Stimulated activated naive CD4-positive, alpha-beta T cell treated with Interleukin-2 at 50 U/mL for 16 hours (primary cell): ENCODE results near the gene UGT2B28.
"Not testable (repeated sequence)": the region's sequence is repeated elsewhere in the genome, so short reads cannot be mapped to it uniquely, and the experiment has no call there.

ENCODE experiments used
- DNase-seq: peaks from one replicate; lab custom pipeline; 2025; lab: John Stamatoyannopoulos, UW

The UGT2B28 gene

GRCh38 chr4:69280081-69280480, at the start of gene UGT2B28:
Gene UGT2B28, plus strand, starts transcription at chr4:69280475. Its CDS starts 26 bp downstream, at chr4:69280501.
- DNase-seq = not testable (repeated sequence)

- no peak for DNase-seq
Measured at GRCh38 chr4:69239092-69239491, 41.2 kb upstream of the UGT2B28 start.

GRCh38 chr4:69239557-69240168, 40.6 kb upstream of the UGT2B28 start:
- DNase-seq = no peak

GRCh38 chr4:69240787-69241186, 39.5 kb upstream of the UGT2B28 start:
- DNase-seq = not testable (repeated sequence)

DNA sequence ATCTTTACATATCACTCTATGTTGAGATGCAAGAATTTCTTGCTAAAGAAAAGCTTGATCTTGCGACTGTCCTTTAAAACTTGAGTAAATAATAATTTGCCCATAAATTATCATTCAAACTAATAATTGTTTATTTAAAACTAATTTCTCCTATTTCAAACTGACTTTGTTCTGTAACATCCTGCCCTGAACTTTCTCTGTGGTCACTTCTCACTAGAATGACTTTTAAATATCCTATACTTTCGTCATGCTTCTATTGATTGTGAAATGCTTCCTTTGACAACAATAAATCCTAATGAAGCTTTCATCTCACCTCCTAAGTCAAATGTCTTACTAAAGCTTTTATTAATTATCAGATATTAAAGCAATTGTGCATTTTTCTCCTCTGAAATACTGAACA, 38.5 kb upstream of the UGT2B28 start:
- DNase-seq = not testable (repeated sequence)

DNA sequence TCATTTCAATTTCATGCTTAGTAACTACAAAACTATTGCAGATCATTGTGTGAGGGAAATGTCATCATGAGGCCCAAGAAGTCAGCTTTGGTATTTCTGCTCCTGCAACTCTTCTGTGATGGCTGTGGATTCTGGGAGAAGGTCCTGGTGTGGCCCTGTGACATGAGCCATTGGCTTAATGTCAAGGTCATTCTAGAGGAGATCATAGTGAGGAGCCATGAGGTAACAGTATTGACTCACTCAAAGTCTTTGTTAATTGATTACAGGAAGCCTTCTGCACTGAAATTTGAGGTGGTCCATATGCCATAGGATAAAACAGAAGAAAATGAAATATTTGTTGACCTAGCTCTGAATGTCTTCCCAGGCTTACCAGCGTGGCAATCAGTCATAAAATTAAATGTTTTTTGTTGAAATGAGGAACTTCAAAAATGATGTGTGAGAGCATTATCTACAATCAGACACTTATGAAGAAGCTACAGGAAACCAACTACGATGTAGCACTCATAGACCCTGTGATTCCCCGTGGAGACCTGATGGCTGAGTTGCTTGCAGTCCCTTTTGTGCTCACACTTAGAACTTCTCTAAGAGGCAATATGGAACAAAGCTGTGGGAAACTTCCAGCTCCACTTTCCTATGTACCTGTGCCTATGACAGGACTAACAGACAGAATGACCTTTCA, 37.6 kb upstream of the UGT2B28 start:
- DNase-seq = not testable (repeated sequence)

DNA sequence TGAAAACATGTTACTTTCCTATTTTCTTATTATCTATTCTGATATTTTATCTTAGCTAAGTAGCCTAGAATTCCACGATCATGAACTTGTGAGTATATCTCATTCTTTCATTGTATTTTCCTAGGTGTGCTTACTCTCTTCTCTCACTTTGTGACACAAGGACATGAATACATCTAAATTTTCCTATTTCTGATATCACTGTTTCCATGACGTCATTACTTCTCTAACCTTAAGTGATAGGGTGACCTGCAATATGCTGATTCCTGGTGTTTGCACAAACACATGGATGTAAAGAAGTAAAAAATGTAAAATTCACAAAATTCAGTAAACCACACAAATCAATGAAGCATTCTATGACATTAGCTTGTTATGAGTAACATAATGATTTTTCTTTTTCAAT, 29.4 kb upstream of the UGT2B28 start:
- not testable (repeated sequence) for DNase-seq

- DNase-seq = not testable (repeated sequence)
Measured at GRCh38 chr4:69253147-69253772, 27.0 kb upstream of the UGT2B28 start.

DNA sequence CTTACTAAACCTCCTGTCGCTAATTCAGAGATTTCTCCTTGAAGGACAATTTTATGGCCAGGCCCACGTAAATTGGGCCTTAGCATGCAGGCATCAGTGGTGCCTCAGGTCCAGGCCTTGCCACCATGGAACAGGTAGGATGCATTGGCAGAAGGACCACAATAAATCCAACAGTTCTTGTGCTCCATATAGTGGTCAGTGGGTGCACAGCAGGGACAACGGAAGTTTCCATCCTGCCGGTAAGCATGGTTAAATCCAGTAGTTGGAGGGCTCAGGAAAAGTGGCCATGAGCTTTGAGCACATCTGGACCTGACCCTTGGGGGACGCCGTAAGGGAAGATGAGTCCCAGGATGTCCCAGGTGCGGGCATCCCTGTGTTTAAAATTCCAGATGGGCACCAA, 11.7 kb upstream of the UGT2B28 start:
- DNase-seq = not testable (repeated sequence)

DNA sequence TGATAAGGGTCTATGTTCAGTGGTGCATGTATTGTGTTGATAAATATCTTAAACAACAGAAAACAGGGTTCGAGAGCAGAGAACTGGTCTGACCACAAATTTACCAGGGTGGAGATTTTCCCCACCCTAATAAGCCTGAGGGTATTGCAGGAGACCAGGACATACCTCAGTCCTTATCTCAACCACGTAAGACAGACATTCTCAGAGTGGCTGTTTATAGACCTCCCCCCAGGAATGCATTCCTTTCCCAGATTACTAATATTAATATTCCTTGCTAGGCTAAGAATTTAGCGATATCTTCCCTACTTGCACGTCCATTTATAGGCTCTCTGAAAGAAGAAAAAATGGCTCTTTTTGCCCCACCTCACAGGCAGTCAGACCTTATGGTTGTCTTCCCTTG, 16.1 kb downstream of the UGT2B28 start:
- not testable (repeated sequence) for DNase-seq

DNA sequence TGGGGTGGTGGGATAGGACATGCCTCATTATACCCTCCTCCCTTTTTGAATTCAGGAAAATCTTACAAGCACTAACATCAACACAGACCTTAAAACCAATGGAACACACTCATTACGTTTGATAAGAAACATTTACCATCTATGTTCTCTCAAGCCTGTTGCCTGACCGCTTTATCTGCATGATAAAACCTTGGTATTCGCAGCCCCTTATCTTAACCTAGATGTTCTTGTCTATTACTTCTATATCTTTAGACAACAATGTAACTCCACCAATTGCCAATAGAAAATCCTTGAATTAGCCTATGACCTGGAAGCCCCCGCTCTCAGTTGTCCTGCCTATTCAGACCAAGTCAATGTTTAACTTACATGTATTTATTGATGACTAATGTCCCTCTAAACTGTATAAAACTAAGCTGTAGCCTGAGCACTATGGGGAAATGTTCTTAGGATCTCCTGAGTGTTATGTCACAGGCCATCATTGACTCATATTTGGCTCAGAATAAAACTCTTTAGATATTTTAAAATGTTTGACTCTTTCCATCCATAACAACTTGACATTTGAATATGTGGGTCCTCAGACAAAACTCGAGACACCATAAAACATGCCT, 28.3 kb downstream of the UGT2B28 start:
- not testable (repeated sequence) for DNase-seq

- DNase-seq = not testable (repeated sequence)
Measured at GRCh38 chr4:69309549-69310076, 29.3 kb downstream of the UGT2B28 start.

GRCh38 chr4:69310262-69310661, 30.0 kb downstream of the UGT2B28 start:
- not testable (repeated sequence) for DNase-seq

GRCh38 chr4:69317669-69318298, 37.5 kb downstream of the UGT2B28 start:
- DNase-seq = not testable (repeated sequence)

DNA sequence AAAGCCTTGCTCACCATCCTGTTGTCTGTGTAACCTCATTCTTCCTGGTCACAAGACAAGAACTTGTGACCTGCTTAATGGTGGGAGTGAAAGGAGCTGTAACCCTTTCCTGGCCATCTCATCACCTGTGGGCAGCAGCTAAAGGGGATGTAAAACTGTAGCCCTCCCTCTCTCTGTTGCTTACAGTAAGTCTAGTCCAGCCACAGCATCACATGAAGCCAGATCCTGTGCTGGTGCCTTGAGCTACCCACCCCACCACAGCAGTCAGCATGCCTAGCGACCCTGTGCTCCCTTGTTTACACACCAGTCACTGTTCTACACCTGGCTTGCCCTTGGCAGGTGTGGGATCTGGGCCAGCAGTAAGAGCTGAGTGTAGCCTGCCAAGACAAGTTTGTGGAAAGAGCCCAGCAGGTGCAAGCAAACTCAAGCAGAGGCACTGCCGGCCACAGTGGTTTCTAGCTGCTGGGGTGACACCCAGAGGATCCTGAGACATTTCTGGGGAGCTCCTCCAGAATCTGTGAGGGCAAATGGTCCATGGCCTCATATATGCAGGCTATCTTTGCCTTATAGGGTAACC, 41.0 kb downstream of the UGT2B28 start:
- DNase-seq = no peak

DNA sequence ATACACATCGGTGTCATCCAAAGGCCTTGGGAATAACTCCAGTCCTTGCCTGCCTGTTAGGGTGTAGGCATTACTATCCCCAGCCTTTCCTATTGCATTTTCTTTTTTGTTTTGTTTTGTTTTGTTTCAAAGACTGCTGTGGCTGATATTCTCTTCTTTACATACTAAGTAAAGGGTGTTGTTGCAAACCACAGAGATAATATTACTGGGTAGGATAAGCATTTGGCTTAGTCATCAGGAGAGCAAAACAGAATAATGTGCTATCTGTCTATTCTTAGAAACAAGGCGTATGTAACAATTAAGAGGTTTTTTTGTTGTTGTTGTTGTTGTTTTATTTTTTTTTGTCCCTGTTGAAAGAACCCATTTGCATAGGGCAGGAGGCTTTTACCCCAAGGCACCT, 41.8 kb downstream of the UGT2B28 start:
- DNase-seq = no peak

GRCh38 chr4:69323284-69323683, 43.0 kb downstream of the UGT2B28 start:
- no peak for DNase-seq

DNA sequence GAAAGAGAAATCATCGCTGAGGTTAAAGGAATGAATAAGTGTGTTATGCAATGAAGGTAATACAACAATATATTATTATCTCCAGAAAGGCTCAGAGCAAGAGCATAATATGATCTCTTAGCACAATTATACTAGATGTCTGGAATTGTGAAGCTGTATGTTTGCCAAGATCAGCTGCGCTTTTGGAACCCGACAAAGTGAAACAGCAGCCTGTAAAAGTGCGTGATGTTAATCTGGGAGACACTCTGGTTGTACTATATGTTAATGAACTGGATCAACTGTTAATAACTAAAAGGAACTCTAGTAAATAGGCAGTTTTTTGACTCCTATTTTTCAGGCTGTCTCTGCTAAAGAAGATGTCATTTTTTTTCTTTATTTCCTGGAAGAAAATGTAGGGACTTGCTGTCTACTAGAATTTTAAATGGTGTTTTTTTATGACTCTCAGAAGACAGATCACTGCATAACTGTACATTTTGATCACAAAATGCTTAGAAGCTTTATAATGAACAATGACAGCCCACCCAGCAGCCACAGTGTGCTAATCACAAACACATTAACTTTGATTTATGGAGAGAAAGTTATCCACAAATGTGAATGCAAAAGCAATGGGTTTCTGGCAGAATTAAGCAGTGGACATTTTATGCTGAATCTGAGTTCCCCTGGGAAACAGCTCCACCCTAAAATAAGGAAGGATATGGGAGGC, 50.2 kb downstream of the UGT2B28 start:
- DNase-seq = no peak

DNA sequence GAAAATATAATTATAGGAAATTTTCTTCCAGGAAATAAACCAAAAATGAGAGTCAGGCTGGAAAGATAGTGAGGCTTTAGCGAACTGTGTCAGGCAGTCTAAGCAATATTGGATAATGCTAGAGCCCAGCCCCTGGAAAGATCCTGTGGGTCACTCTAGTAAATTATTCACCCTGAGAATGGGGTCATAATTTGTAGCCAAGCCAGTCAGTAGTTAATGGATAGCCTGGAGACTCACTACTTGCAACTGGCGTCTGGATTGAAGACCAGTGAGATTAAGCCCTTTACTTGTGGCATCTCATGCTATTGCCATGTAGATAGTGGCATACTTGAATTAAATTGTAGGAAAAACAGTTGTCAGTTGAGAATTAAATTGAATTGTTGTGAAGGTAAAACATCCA, 51.0 kb downstream of the UGT2B28 start:
- not testable (repeated sequence) for DNase-seq

- not testable (repeated sequence) for DNase-seq
Measured at GRCh38 chr4:69335485-69335884, 55.2 kb downstream of the UGT2B28 start.

- not testable (repeated sequence) for DNase-seq
Measured at GRCh38 chr4:69343114-69343513, 62.8 kb downstream of the UGT2B28 start.
